ENCODE results near the gene HIF1A.

HIF1A gene

DNA sequence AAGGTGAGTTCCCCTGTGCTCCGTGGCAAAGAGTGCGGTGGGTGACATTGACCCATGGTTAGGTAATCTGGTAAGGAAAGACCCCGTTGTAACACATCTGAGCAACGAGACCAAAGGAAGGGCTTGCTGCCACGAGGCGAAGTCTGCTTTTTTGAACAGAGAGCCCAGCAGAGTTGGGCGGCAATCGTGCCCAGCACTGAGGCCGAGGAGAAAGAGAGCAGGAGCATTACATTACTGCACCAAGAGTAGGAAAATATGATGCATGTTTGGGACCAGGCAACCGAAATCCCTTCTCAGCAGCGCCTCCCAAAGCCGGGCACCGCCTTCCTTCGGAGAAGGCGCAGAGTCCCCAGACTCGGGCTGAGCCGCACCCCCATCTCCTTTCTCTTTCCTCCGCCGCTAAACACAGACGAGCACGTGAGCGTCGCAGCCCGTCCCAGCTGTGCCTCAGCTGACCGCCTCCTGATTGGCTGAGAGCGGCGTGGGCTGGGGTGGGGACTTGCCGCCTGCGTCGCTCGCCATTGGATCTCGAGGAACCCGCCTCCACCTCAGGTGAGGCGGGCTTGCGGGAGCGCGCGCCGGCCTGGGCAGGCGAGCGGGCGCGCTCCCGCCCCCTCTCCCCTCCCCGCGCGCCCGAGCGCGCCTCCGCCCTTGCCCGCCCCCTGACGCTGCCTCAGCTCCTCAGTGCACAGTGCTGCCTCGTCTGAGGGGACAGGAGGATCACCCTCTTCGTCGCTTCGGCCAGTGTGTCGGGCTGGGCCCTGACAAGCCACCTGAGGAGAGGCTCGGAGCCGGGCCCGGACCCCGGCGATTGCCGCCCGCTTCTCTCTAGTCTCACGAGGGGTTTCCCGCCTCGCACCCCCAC, at the start of gene HIF1A:
Gene HIF1A, plus strand, starts transcription at position 684 of the 865 bp plus-strand sequence. CDS start 292 bp downstream, outside the sequence.
- in situ Hi-C loops (cut with HindIII; ENCODE audit: low sequenced_read_pairs) = no loop called here
- H3K4me3 ChIP-seq (ENCODE audit: low read depth, low read length) = peak within 1 kb of the TSS; percentile 82
- TF ChIP-seq, protein P1, sequence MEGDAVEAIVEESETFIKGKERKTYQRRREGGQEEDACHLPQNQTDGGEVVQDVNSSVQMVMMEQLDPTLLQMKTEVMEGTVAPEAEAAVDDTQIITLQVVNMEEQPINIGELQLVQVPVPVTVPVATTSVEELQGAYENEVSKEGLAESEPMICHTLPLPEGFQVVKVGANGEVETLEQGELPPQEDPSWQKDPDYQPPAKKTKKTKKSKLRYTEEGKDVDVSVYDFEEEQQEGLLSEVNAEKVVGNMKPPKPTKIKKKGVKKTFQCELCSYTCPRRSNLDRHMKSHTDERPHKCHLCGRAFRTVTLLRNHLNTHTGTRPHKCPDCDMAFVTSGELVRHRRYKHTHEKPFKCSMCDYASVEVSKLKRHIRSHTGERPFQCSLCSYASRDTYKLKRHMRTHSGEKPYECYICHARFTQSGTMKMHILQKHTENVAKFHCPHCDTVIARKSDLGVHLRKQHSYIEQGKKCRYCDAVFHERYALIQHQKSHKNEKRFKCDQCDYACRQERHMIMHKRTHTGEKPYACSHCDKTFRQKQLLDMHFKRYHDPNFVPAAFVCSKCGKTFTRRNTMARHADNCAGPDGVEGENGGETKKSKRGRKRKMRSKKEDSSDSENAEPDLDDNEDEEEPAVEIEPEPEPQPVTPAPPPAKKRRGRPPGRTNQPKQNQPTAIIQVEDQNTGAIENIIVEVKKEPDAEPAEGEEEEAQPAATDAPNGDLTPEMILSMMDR (IDR thresholded peaks at IDR 0.05; ENCODE audit: low read depth, low read length, missing control alignments) = no peak
- peak; percentile 97 for DNase-seq (ENCODE audit: low read depth)

DNA sequence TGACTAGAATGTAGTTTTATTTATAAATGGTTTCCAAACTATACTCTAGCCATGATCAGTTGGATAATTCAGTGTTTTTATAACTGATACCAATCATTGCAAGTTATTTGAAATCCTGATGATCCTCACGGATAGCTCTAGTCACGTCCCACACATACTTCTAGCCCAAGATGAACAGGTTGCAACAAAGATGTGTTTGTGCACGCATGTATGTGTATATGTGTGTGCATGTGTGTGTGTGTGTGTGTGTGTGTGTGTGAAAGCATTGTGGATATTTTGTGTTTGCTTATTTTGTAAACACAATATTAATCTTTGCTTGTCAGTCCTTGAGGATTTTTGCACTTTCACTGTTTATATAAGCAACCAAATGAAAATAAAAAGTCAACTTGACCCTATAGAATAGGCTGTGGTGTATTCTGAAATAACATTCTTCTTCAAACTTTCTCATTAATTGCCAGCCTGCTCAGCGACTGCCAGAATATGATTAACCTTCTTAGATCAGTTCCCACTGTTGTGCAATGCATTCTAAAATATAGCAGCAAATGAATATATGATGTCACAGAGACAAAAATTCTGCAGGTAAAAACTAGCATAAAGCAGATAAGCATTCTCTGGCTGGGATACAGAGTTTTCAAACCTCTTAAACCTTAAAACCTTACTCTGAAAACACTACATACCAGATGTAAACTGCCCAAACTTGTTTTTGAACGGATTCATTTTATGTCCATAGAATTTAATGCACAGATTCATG, 48.8 kb upstream of the HIF1A start:
- H3K4me3 ChIP-seq (ENCODE audit: low read depth, low read length) = no peak overlapping the region
- DNase-seq (ENCODE audit: low read depth) = no peak
- TF ChIP-seq, protein P1 (IDR thresholded peaks at IDR 0.05; ENCODE audit: low read depth, low read length, missing control alignments) = no peak
- in situ Hi-C loops (cut with HindIII; ENCODE audit: low sequenced_read_pairs) = no loop called here

DNA sequence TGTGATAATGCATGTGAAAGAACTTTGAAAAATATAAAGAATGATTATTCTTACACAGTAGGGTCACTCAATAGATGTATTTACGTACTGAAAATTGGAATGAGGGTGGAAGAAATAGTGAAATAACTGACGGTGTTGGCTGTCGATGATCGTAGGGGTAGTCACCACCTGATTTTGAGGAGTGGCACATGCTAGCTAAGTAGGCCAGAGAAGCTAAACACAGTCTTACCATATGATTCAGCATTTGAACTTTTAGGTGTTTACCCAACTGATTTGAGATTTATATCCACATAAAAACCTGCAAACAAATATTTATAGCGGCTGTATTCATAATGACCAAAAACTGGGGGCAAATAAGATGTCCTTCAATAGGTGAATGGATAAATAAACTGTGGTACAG, 47.6 kb upstream of the HIF1A start:
- H3K4me3 ChIP-seq (ENCODE audit: low read depth, low read length) = no peak overlapping the region
- in situ Hi-C loops (cut with HindIII; ENCODE audit: low sequenced_read_pairs) = no loop called here
- TF ChIP-seq, protein P1 (IDR thresholded peaks at IDR 0.05; ENCODE audit: low read depth, low read length, missing control alignments) = no peak
- no peak for DNase-seq (ENCODE audit: low read depth)

DNA sequence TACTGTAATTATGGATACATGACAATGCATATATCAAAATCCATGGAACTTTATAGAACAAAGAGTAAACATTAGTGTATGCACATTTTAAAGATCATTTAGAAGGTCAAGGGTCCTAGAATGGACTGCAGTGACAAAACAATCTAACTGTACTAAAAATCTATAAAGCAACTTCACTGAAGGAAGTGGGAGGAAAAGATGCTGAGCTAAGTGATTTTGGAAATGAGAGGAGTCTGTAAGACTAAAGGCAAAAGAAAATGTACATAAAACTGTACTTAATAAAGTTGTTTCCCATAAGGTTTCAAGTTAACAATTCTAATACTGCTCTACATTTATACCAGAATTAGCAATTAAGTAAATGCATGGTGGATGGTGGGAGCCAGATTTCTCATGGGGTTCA, 46.9 kb upstream of the HIF1A start:
- H3K4me3 ChIP-seq (ENCODE audit: low read depth, low read length) = no peak overlapping the region
- in situ Hi-C loops (cut with HindIII; ENCODE audit: low sequenced_read_pairs) = no loop called here
- DNase-seq (ENCODE audit: low read depth) = no peak
- TF ChIP-seq, protein P1 (IDR thresholded peaks at IDR 0.05; ENCODE audit: low read depth, low read length, missing control alignments) = no peak

DNA sequence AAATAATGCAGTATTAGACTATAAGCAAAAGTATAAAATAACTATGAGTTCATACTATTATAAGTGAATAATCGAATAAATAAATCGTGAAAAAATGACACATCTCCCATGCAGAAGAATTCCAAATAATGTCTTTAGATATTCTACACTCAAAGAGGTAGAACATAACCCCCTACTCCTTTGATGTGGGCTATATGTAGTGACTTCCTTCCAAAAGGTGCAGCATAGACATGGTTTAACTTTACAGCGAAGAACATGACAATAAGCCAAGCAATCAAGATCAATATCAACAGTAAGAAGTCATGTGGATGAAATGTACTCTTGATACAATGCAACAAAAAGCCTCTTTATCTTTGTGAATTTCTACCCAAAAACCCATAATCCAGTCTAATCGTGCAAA, 46.0 kb upstream of the HIF1A start:
- in situ Hi-C loops (cut with HindIII; ENCODE audit: low sequenced_read_pairs) = no loop called here
- no peak for DNase-seq (ENCODE audit: low read depth)
- no peak overlapping the region for H3K4me3 ChIP-seq (ENCODE audit: low read depth, low read length)
- TF ChIP-seq, protein P1 (IDR thresholded peaks at IDR 0.05; ENCODE audit: low read depth, low read length, missing control alignments) = no peak

DNA sequence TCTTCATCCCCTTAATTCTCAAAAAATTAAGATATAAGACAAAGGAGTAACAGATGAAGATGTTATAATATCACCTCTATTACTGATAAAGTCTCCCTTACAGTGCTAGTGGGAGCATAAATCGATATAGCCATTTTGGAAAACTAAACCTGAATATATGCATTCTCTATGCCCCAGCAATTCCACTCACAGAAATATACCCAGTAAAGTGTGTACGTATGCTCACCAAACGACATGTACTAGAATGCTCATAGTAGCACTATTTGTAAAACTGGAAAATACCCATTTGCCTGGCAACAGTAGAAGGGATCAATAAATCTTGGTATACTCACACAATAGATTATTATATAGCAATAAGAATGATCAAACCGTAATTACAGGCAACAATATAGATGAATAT, 44.0 kb upstream of the HIF1A start:
- H3K4me3 ChIP-seq (ENCODE audit: low read depth, low read length) = no peak overlapping the region
- TF ChIP-seq, protein P1 (IDR thresholded peaks at IDR 0.05; ENCODE audit: low read depth, low read length, missing control alignments) = no peak
- no peak for DNase-seq (ENCODE audit: low read depth)
- in situ Hi-C loops (cut with HindIII; ENCODE audit: low sequenced_read_pairs) = no loop called here
